ENCODE measurements around the gene PLEKHJ1.

DNA sequence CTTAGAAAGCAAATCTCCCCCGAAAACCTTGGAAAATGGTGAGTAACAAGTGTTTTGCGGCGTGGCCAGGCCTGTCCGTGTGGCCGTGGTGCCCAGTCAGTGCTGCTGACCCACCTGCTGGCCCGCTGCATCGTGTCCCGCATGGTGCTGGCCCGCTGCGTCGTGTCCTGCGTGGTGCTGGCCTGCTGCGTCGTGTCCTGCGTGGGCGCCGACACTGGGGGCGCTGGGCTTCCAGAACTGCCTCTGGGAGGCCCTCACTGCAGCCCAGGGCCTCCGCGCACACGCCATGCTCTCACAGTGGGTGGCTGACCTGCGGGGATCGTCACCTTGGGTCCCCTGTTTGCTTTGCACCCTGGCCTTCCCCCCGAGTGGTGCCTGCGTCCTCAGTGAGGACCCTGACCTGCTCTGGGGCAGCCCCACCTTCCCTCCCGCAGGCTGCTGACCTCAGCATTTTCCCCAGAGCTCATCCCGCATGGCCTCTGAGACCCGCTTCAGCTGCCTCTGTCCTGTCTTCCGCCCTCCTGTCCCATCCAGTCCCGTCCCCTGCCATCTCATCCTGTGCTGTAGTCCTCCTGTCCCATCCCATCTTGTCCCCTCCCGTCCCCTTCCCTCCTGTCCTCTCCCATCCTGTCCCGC lies 10.6 kb downstream of the PLEKHJ1 start:
- TF ChIP-seq CTCF (IDR thresholded peaks at IDR 0.05) (no peak), POLR2AphosphoS5 (IDR thresholded peaks at IDR 0.05) (no peak), POLR2A (IDR thresholded peaks at IDR 0.05) (no peak)
